Hypothalamus (tissue), 51 donors: ENCODE measurements around the gene FBXL7.

ENCODE experiments used
- DNase-seq, 51 donors: peaks; one replicate each; lab custom pipeline; 2025; lab: John Stamatoyannopoulos, UW

Gene FBXL7

GRCh38 chr5:15926586-15926985 lies 426.6 kb downstream of the FBXL7 start:
- DNase-seq: no peak

DNA sequence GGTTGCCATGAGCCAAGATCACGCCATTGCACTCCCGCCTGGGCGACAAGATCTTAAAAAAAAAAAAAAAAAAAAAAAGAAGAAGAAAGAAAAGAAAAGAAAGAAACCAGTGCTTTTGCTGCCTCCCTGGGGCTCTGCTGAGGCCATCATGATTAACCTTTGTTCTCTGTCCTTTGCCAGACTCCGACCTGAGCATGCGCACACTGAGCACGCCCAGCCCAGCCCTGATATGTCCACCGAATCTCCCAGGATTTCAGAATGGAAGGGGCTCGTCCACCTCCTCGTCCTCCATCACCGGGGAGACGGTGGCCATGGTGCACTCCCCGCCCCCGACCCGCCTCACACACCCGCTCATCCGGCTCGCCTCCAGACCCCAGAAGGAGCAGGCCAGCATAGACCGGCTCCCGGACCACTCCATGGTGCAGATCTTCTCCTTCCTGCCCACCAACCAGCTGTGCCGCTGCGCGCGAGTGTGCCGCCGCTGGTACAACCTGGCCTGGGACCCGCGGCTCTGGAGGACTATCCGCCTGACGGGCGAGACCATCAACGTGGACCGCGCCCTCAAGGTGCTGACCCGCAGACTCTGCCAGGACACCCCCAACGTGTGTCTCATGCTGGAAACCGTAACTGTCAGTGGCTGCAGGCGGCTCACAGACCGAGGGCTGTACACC lies 427.9 kb downstream of the FBXL7 start:
- no peak for DNase-seq

- no peak for DNase-seq
These were observed 429.8 kb downstream of the FBXL7 start for GRCh38 chr5:15929611-15930263.

DNA sequence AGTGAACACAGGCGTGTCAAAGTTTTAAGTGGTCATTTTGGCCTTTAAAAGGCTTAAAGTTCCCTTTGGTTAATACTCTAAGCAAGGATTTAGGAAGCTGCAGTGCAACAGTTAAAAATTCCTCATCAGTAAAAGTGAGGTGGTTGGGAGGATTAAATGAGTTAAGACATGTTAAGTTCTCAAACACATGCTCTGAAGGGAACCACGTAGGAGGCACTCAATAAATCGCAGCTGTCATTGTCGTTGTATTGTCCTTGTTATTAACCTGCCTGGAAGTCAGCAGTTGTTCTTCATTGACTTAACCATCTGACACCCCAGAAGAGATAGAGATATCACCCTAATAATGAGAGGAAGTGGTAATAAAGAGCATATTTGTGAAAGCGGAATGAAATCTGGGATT lies 432.1 kb downstream of the FBXL7 start:
- no peak for DNase-seq

GRCh38 chr5:15933259-15934207 lies 433.6 kb downstream of the FBXL7 start:
- peak in 16 of 51 donors; percentile 1 to 33 (median 11) for DNase-seq

- DNase-seq: no peak
These were observed 436.7 kb downstream of the FBXL7 start for GRCh38 chr5:15936505-15937245.

GRCh38 chr5:15937708-15938107 lies 437.7 kb downstream of the FBXL7 start:
- DNase-seq: no peak

DNA sequence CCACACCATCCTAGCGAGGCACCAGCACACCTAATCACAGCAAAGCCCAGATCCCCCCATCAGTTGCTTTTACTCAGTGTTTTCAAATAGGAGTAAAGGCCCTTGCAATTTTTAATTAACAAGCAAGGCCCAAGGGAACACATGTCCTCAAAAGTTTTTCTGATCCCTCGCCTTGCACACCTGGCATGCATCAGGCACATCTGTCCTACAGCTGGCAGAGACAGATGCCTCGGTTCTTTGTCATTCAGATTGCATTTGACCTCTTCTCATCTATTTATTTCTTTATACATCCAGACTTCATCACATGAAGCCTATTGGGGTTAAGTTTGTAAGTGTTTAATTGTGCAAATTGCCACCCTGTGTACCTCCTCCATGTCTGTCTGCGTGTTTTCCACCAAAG lies 438.2 kb downstream of the FBXL7 start:
- DNase-seq: no peak

DNA sequence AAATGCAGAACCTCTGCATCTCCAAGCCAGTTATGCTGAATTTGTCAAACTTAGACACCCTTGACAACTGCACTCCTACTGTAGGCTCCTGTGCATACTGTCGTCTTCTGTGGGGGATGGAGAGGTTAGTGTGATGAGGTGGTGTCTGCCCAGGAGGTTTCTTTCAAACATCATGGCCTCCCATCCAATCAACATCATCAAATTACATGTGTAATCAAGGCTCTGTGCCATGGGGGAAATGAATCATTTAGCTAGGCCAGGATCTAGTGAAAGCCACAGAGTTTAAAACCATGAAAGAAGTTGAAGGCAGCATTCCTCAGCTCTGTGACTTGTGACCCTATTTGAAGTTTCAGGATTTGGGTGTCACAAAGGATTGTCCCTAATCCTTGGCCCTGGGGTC lies 439.0 kb downstream of the FBXL7 start:
- no peak for DNase-seq

- no peak for DNase-seq
These were observed 440.9 kb downstream of the FBXL7 start for GRCh38 chr5:15940905-15941304.

- no peak for DNase-seq
These were observed 443.5 kb downstream of the FBXL7 start for GRCh38 chr5:15943487-15943886.

- no peak for DNase-seq
These were observed 446.0 kb downstream of the FBXL7 start for GRCh38 chr5:15946026-15946425.

DNA sequence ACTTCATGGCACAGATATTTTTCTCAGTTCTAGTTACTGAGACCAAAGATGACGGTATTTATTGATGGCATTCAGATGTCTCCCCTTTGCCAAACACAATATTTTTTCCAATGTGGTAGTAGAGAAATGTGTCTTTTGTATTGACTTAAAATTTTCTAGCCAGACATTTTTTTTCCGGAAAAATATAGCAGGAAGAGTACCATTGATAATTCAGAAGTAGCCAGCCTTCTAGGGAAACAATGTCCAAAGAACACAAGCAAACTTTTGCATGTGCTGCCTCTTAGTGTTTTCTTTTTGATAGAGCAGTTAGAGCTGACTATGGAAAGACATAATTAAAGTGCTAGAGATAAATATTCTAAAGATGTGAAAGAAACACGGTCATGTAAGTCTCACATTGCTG lies 448.2 kb downstream of the FBXL7 start:
- DNase-seq: no peak

- no peak for DNase-seq
These were observed 451.1 kb downstream of the FBXL7 start for GRCh38 chr5:15951126-15951525.

DNA sequence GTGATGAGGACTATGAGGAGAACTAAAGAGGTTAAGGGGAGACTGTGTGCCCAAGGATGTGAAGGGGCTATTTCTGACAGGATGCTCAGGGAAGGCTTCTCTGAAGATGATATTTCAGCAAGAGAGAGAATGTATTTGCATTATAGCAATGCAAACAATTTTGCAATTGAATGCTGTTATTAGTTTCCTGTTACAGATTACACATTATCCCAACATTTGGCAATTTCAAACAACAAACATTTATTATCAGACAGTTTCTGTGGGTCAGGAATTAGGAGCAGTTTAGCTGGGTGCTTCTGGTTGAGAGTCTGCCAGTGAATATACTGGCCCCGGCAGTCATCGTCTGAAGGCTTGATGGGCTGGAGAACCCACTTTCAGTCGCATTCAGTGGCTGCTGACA lies 451.6 kb downstream of the FBXL7 start:
- no peak for DNase-seq

- no peak for DNase-seq
These were observed 456.6 kb downstream of the FBXL7 start for GRCh38 chr5:15956622-15957021.

GRCh38 chr5:15957124-15957523 lies 457.1 kb downstream of the FBXL7 start:
- DNase-seq: no peak

- DNase-seq: no peak
These were observed 459.6 kb downstream of the FBXL7 start for GRCh38 chr5:15959370-15960164.

- DNase-seq: no peak
These were observed 466.2 kb downstream of the FBXL7 start for GRCh38 chr5:15966066-15966640.

DNA sequence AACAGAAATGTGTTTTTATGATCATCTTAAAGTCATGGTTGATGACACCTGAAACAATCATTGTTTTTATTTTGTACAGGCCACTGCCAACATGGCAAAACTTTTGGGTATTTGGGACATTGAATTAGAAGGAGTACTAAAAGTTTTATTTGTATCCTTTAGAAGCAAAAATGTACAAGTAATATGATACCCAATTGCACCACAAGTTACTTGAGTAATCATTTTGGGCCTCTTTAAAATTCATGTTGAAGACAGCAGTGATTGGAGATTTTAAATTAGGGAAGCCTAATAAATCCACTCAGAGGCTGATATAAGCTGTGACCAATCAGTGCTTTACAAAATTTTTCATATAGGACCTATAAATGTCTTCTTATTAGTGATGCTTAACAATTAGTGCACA lies 466.7 kb downstream of the FBXL7 start:
- no peak for DNase-seq
